Endothelial cell of umbilical vein (primary cell): ENCODE measurements around the gene ALK.

Source experiments
- POLR2A ChIP-seq: IDR thresholded peaks from 2 replicates; pipeline ENCODE4 v1.6.1; 2012; ENCODE audit warnings: low read depth, mild to moderate bottlenecking, control low read depth, low read length
- POLR2AphosphoS5 ChIP-seq: IDR thresholded peaks from 2 replicates; pipeline ENCODE4 v1.6.1; 2012; ENCODE audit warnings: low read depth, mild to moderate bottlenecking, control low read depth, low read length, moderate library complexity; ENCODE audit not compliant: insufficient read depth
- TF ChIP-seq, protein P1 (sequence below), 2 donors: IDR thresholded peaks; 1 replicate in 1 of 2; 2 replicates in 1 of 2; pipeline ENCODE4 v1.5.1; 2011; ENCODE audit warnings: low read length in 2 of 2, mild to moderate bottlenecking in 2 of 2, moderate library complexity in 2 of 2, control low read depth in 1 of 2, inconsistent platforms in 1 of 2, low read depth in 1 of 2; ENCODE audit not compliant: insufficient read depth in 1 of 2; ENCODE audit errors: extremely low read depth in 1 of 2

DNA sequence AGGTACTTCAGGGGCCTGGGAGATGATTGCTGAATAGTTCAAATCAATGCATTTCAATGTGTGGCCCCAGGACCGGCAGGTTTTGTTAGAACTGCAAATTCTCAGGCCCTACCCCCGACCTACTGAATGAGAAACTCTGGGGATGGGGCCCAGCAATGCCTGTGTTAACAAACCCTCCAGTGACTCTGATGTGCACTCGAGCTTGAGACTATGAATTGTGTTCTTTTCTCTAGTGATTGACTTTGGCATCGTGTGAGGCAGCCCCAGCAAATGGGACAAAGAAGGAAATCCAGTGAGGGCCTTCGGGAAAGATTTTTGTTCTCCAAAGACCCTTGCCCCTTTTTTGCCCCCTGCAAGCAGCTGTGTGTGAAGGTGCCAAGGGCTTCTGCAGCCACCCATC is 22.4 kb downstream of the ALK start:
- TF ChIP-seq POLR2AphosphoS5 (no peak), POLR2A (no peak)
- TF ChIP-seq, protein P1, sequence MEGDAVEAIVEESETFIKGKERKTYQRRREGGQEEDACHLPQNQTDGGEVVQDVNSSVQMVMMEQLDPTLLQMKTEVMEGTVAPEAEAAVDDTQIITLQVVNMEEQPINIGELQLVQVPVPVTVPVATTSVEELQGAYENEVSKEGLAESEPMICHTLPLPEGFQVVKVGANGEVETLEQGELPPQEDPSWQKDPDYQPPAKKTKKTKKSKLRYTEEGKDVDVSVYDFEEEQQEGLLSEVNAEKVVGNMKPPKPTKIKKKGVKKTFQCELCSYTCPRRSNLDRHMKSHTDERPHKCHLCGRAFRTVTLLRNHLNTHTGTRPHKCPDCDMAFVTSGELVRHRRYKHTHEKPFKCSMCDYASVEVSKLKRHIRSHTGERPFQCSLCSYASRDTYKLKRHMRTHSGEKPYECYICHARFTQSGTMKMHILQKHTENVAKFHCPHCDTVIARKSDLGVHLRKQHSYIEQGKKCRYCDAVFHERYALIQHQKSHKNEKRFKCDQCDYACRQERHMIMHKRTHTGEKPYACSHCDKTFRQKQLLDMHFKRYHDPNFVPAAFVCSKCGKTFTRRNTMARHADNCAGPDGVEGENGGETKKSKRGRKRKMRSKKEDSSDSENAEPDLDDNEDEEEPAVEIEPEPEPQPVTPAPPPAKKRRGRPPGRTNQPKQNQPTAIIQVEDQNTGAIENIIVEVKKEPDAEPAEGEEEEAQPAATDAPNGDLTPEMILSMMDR (IDR thresholded peaks at IDR 0.05; ENCODE audit: extremely low read depth in 1 of 2, insufficient read depth in 1 of 2, low read depth in 1 of 2, low read length in 2 of 2), result no peak
